Spinal cord (tissue), 10 donors: Measurements from ENCODE around the gene SNX5. TPM values are rescaled to one million over a fixed set of nuclear protein-coding genes. Genes with fewer than 3 reads are reported as not detected.

Source experiments
- DNase-seq, 6 donors: peaks; one replicate each; pipeline versions ENCODE4 v3.0.0 to v3.0.0-alpha.2; 2013 to 2015; ENCODE audit warnings: low spot score in 6 of 6, low read depth in 4 of 6
- H3K27ac ChIP-seq: one replicate; pipeline ENCODE4 v1.5.1; 2013; ENCODE audit warnings: low read depth, low read length, control low read depth
- H3K27me3 ChIP-seq: one replicate; pipeline ENCODE4 v1.6.1; 2013; ENCODE audit warnings: low read length; ENCODE audit not compliant: control insufficient read depth, insufficient read depth
- H3K36me3 ChIP-seq: one replicate; pipeline ENCODE4 v1.6.1; 2013; ENCODE audit warnings: low read length; ENCODE audit not compliant: control insufficient read depth, insufficient read depth
- H3K4me1 ChIP-seq: one replicate; pipeline ENCODE4 v1.6.1; 2013; ENCODE audit warnings: low read length; ENCODE audit not compliant: control insufficient read depth, insufficient read depth
- H3K4me3 ChIP-seq: one replicate; pipeline ENCODE4 v1.5.1; 2013; ENCODE audit warnings: low read depth, low read length, control low read depth
- H3K9me3 ChIP-seq: one replicate; pipeline ENCODE4 v1.6.1; 2013; ENCODE audit warnings: low read length; ENCODE audit not compliant: control insufficient read depth, insufficient read depth
- WGBS: methylation state at CpG from one replicate; pipeline ENCODE4 v1.1.5; 2013; ENCODE audit warnings: missing lambda C conversion rate; ENCODE audit not compliant: insufficient coverage; 5-methylcytosine and 5-hydroxymethylcytosine counted together
- polyA plus RNA-seq, 2 donors: library from polyadenylated mRNA; unstranded; fragments of 120-200 nt; gene quantifications; one replicate each; pipeline ENCODE4 v1.2.1, GENCODE V29; 2013; ENCODE audit not compliant: insufficient read length in 2 of 2
- total RNA-seq, 2 donors: library from RNA; depleted of rRNA in 1 of 2; stranded (reverse); fragments of 120-200 nt in 1 of 2; fragments of >200 nt in 1 of 2; gene quantifications; one replicate each; pipeline versions ENCODE4 v1.2.3 to v1.2.4, GENCODE V29; 2013 to 2014
- donor health status: healthy.

SNX5 gene
- total and polyA plus RNA-seq, 4 donors: 81.4 to 128 (median 108) TPM

DNA sequence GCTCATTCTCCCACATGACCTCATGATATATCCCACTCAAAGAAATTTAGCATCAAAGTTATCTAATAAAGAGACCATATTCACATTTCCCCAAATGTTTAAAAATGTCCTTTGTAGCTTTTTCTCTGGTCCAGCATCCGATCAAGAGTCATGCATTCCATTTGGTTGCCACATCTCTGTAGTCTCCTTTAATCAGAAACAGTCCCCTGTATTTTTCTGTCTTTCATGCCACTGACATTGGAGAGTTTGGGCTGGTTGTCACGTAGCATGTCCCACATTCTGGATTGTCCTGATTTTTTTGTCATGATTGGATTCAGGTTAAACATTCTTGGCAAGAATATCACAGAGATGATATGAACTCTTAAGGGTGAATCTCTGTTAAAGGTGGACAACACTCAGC, 55.7 kb downstream of the SNX5 start:
- 80% methylated on average over 1 of the region's 2 CpGs for WGBS
- H3K9me3 ChIP-seq: no peaks in the 10 kb centered on the region

DNA sequence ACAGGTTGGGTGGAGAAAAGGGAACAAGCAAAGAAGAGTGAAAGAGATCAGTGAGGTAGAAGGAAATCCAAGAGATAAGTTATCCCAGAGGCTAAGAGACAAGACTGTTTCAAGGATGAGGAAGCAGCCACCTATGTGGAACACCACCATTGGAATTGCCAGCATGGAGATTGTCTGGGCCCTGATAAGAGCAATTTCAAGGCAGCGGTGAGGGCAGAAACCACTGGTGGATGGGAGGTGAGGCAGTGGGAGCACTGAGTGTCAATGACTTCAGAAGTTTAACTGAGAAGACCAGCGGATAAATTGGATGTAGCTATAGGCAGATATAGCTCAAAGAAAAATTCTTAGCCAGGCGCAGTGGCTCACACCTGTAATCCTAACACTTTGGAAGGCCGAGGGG, 56.7 kb downstream of the SNX5 start:
- H3K36me3 ChIP-seq: no peaks in the 10 kb centered on the region
- H3K9me3 ChIP-seq: no peaks in the 10 kb centered on the region
- no peaks in the 10 kb centered on the region for H3K4me1 ChIP-seq
- H3K4me3 ChIP-seq: no peak overlapping the region
- WGBS: 71% methylated on average over 2 of the region's 4 CpGs
- no peaks in the 10 kb centered on the region for H3K27me3 ChIP-seq
- H3K27ac ChIP-seq: no peak overlapping the region
- no peak for DNase-seq

More for the DNA sequence above, 55.7 kb downstream of the SNX5 start:
- Histone ChIP-seq H3K36me3 (no peaks in the 10 kb centered on the region), H3K27ac (no peak overlapping the region), H3K27me3 (no peaks in the 10 kb centered on the region), H3K4me3 (no peak overlapping the region), H3K4me1 (no peaks in the 10 kb centered on the region)
- DNase-seq: no peak

DNA sequence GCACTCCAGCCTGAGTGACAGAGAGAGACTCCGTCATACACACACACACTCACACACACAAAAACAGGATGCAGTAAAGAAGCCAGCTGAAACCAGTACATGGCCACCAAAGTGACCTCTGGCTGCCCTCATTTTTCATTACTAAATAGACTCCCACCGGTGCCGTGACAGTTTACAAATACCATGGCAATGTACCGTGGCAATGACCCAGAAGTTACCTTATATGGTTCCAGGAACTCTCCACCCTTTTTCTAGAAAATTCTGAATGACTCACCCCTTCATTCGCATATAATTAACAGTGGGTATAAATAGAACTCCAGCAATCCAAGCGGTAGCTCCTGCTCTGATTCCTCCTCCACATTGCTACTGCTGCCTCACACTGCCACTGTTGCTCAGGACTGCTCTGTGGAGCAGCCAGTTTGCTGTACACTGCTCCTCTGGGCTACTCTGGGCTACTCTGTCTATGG, 57.7 kb downstream of the SNX5 start:
- 31% methylated on average over 5 of the region's 6 CpGs for WGBS
- Histone ChIP-seq H3K27ac (no peak overlapping the region), H3K4me1 (no peaks in the 10 kb centered on the region), H3K36me3 (no peaks in the 10 kb centered on the region), H3K27me3 (no peaks in the 10 kb centered on the region), H3K4me3 (no peak overlapping the region), H3K9me3 (no peaks in the 10 kb centered on the region)
- DNase-seq: no peak

DNA sequence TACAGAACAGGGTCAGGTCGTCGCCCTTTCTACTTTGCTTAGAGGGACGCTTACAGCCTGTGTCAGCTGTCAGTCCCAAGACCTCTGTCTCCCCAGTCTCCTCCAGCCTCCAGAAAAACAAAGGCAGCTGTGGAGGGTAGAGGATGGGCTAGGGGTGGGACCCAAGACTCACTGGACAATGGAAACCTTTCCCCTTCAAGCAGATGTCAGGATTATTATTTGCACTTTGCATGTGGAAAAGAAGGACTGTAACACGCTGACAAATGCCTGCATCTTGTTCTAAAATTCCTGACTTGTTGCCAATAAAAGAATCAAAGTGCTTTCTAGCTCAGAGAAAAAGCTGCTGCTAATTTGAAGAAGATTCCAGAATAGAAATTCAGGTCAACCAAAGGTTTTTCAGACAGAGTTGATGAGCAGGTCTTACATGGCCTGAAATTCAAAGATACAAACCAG, 58.7 kb downstream of the SNX5 start:
- DNase-seq: peak in 1 of 6 donors; percentile 6
- Histone ChIP-seq H3K36me3 (no peaks in the 10 kb centered on the region), H3K27me3 (no peaks in the 10 kb centered on the region), H3K9me3 (no peaks in the 10 kb centered on the region), H3K4me3 (no peak overlapping the region), H3K4me1 (no peaks in the 10 kb centered on the region), H3K27ac (no peak overlapping the region)
- WGBS: 50% methylated on average over 1 of the region's 4 CpGs

DNA sequence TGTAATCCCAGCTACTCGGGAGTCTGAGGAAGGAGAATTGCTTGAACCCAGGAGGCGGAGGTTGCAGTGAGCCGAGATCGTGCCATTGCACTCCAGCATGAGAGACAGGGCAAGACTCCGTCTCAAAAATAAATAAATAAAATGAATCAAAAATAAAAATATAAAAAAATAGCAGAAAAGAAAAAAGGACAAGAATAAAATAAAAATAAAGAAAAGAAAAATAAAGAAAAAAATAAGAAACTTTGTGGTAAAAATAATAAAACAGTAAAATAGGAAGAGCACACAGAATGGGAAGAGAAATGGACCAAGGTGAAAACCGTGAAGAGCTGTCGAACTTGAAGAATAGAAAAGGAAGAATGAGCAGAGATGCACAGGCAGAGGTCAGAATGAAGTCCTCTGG, 63.0 kb downstream of the SNX5 start:
- Histone ChIP-seq H3K27ac (no peak overlapping the region), H3K9me3 (no peaks in the 10 kb centered on the region), H3K4me1 (no peaks in the 10 kb centered on the region), H3K4me3 (no peak overlapping the region), H3K27me3 (no peaks in the 10 kb centered on the region), H3K36me3 (no peaks in the 10 kb centered on the region)
- WGBS: 75% methylated on average over 2 of the region's 7 CpGs
- DNase-seq: no peak

DNA sequence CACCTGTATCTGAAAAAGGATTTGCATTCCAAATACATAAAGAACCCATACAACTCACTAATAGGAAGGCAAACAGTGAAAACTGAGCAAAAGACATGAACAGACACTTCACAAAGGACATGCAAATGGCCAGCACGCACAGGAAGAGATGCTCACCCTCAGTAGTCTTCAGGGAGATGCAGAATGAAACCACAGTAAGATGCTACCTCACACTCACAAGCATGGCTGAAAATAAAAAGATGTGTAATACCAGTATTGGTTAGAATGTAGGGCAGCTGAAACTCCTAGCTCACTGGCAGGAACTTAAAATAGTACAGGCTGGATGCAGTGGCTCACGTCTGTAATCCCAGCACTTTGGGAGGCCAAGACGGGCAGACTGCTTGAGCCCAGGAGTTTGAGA, 64.6 kb downstream of the SNX5 start:
- H3K9me3 ChIP-seq: no peaks in the 10 kb centered on the region
- DNase-seq: no peak
- no peaks in the 10 kb centered on the region for H3K4me1 ChIP-seq
- 20% methylated on average over 1 of the region's 3 CpGs for WGBS
- H3K27me3 ChIP-seq: no peaks in the 10 kb centered on the region
- H3K36me3 ChIP-seq: no peaks in the 10 kb centered on the region
- no peak overlapping the region for H3K27ac ChIP-seq
- no peak overlapping the region for H3K4me3 ChIP-seq

DNA sequence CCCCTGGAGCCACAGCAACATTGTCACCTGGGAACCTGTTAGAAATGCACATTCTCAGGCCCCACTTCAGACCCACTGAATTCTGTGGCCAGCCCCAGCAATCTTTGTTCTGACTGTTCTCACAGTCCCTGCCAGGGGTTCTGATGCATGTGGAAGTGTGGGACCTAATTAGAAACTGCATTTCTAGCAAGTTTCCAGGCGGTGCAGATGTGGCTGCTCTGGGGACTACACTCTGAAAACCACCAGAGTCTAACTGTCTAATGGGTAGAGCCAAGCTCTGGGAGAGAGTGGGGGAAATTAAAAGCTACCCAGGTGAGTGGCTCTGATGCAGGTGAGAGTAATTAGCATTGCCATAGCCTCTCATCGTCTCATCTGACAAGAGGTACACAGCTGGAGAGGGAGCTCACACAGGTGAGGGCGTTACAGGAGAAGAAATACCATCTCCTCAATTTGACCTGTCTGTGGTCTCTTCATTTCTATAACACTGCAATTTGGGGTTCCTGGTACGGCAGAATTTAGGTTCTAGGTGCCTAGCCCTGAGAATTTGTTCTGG, 66.0 kb downstream of the SNX5 start:
- DNase-seq: no peak
- Histone ChIP-seq H3K27me3 (no peaks in the 10 kb centered on the region), H3K4me1 (no peaks in the 10 kb centered on the region), H3K27ac (no peak overlapping the region), H3K36me3 (no peaks in the 10 kb centered on the region), H3K4me3 (no peak overlapping the region), H3K9me3 (no peaks in the 10 kb centered on the region)
- 33% methylated on average over 1 of the region's 4 CpGs for WGBS

DNA sequence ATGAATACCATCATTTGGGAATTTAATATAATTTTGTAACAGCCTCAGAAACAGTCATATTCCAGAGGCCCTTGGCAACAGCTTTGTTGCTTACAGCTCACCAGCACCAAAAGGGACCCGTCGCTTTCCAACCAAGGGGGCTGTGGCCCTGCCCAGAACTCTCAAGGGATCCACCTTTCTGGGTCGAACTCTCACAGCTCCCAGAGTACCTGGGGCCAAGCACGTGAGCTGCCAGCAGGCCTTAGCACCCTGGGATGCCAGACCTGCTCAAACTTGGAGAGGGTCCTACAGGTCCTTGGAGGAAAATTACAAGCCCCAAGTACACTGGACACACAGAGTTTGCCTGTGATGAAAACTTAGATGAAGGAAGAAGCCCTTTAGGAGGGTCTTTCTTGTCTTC, 66.6 kb downstream of the SNX5 start:
- H3K4me1 ChIP-seq: no peaks in the 10 kb centered on the region
- DNase-seq: no peak
- H3K36me3 ChIP-seq: no peaks in the 10 kb centered on the region
- H3K9me3 ChIP-seq: no peaks in the 10 kb centered on the region
- no peak overlapping the region for H3K27ac ChIP-seq
- H3K4me3 ChIP-seq: no peak overlapping the region
- no peaks in the 10 kb centered on the region for H3K27me3 ChIP-seq
- WGBS: 79% methylated on average over 4 of the region's 4 CpGs

DNA sequence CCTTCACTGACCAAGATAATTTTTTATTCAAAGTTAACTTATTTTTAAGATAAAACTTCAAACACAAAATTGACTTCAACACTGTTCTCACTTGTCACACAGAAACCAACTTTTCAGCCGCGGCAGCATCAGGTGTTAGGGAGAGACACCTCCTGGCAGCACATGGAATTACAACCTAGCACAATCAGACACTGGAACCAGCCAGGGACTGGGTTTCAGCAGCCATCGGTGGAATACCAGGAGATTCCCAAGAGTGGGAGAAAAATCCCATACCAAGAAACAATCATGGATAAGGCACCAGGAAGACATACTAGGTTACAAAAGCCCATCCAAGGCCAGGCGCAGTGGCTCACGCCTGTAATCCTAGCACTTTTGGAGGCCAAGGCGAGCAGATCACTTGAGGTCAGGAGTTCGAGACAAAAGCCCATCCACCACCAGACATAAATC, 70.0 kb downstream of the SNX5 start:
- peak in 3 of 6 donors; percentile 39 to 81 (median 76) for DNase-seq
- no peak overlapping the region for H3K4me3 ChIP-seq
- WGBS: 38% methylated on average over 5 of the region's 7 CpGs
- no peaks in the 10 kb centered on the region for H3K27me3 ChIP-seq
- no peaks in the 10 kb centered on the region for H3K36me3 ChIP-seq
- H3K27ac ChIP-seq: no peak overlapping the region
- H3K4me1 ChIP-seq: peaks cover 12% of the 10 kb centered on the region
- no peaks in the 10 kb centered on the region for H3K9me3 ChIP-seq

DNA sequence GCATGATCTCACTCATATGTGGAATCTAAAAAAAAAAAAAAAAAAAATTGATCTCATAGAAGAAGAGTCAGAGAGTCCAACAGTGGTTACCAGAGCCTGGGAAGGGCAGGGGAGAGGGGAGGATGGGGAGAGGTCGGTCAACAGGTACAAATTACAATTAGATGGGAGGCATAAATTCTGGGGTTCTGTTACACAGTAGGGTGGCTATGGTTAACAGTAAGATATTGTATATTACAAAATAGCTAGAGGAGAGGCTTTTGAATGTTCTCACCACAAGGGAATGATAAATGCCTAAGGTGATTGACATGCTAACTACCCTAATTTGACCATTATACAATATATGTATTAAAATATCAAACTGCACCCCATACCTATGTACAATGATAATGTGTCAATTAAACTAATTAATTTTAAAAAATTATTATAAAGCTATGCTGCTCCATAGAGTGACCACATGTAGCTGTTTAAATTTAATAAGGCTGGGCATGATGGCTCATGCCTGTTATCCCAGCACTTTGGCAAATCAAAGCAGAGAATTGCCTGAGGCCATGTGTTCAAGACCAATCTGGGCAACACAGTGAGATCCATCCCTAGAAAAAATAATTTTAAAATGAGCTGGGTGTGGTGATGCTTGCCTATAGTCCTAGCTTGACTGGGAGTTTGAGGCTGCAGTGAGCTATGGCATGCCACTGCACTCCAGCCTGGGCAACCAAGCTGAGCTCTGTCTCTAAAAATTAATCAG, 70.9 kb downstream of the SNX5 start:
- Histone ChIP-seq H3K27me3 (no peaks in the 10 kb centered on the region), H3K27ac (no peak overlapping the region), H3K9me3 (no peaks in the 10 kb centered on the region), H3K36me3 (no peaks in the 10 kb centered on the region), H3K4me3 (no peak overlapping the region), H3K4me1 (peaks cover 12% of the 10 kb centered on the region)
- WGBS: 63% methylated on average over 1 of the region's 1 CpG
- no peak for DNase-seq
